GM12801 (cell line): ENCODE results near the gene RBMS3.

ENCODE experiments used
- TF ChIP-seq, protein P1 (sequence below): IDR thresholded peaks from one replicate; pipeline ENCODE4 v1.5.1; 2011; ENCODE audit warnings: control low read depth; ENCODE audit not compliant: insufficient read length; ENCODE audit errors: extremely low read depth

The RBMS3 gene

GRCh38 chr3:29850641-29851040 is 569.8 kb downstream of the RBMS3 start:
- TF ChIP-seq, protein P1, sequence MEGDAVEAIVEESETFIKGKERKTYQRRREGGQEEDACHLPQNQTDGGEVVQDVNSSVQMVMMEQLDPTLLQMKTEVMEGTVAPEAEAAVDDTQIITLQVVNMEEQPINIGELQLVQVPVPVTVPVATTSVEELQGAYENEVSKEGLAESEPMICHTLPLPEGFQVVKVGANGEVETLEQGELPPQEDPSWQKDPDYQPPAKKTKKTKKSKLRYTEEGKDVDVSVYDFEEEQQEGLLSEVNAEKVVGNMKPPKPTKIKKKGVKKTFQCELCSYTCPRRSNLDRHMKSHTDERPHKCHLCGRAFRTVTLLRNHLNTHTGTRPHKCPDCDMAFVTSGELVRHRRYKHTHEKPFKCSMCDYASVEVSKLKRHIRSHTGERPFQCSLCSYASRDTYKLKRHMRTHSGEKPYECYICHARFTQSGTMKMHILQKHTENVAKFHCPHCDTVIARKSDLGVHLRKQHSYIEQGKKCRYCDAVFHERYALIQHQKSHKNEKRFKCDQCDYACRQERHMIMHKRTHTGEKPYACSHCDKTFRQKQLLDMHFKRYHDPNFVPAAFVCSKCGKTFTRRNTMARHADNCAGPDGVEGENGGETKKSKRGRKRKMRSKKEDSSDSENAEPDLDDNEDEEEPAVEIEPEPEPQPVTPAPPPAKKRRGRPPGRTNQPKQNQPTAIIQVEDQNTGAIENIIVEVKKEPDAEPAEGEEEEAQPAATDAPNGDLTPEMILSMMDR = no peak

DNA sequence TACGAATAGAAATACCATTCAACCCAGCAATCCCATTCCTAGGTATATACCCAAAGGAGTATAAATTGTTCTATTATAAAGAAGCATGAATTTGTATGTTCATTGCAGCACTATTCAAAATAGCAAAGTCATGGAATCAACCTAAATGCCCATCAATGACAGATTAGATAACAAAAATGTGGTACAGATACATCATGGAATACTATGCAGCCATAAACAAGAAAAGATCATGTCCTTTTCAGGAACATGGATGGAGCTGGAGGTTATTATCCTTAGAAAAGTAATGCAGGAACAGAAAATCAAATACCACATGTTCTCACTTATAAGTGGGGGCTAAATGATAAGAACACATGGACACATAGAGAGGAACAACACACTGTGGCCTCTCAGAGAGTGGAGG is 571.9 kb downstream of the RBMS3 start:
- TF ChIP-seq, protein P1 = no peak

DNA sequence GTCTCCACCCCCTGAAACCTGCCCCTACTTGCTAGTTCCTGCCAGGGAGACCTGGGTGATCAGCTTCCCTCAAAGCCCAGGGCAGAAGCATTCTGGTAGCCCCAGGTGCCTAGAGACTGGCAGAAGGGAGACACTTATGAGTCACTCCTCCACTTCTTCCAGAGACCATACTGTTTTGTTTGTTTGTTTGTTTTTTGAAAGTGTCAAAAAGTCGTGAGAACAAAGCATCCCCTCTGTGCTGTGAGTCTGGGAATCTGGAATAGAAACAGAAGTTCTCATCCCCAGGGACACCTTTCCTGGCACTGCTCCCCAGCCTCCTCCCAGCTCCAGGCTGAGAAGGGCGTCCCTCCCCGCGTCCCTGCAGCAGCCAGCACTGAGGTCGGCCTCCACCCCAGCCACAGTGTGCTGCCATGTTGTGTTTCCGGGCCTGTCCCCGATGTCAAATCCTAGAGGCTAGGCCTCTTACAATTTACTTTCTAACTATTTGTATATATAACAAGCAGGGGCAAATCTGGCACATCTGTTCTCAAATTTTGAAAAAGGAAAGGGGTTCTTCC is 573.0 kb downstream of the RBMS3 start:
- TF ChIP-seq, protein P1 = no peak

DNA sequence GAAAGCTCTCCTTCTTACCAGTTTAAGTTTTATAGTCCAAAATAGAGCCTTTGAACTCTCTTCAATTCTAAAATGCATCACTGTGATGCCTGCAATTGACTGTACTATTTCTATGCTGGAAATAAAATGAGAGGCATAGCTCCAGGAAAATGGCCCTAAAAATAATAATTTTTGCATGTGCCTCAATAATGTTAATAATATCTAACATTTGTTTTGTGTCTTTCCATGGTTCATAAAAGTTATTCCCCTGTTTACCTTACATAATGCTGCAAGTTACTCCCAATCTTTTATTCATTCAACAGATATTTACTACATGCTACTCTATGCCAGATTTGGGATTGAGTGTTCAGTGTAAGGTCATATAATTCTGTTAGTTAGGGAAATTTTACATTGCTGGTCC is 574.0 kb downstream of the RBMS3 start:
- TF ChIP-seq, protein P1 = no peak

DNA sequence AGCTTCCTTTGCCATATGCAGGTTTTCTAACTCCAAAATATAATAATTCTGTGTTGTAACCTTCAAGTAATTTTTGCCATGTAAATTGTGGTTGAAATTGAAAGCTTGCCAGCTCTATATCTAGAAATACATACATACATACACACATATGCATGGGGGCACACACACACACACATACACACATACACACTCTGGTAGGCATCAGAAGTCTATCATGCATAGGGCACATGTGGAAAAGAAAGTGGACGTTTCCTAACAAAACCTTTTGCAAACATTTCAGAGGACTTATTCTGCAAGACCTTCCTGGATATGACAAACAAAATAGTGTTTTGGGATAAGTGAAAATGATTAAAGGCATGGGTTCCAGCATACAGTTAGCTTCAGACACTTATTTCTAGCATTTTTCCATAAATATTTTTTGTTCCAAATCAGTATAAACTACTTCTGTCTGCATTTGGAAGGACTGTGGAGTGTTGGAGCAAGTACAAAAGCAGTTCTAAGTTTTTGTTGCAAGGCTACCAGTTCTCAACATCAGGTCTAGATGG is 578.9 kb downstream of the RBMS3 start:
- TF ChIP-seq, protein P1 = no peak

DNA sequence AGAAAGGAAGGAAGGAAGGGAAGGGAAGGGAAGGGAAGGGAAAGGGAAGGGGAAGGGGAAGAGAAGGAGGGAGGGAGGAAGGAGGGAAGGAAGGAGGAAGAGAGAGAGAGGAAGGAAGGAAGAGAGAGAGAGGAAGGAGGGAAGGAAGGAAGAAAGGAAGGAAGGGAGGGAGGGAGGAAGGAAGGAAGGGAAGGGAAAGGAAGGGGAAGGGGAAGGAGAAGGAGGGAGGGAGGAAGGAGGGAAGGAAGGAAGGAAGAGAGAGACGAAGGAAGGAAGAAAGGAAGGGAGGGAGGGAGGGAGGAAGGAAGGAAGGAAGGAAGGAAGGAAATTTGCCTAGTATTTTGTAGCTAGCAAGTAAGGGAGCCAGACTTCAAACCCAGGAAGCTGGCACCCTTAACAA is 583.9 kb downstream of the RBMS3 start:
- TF ChIP-seq, protein P1 = no peak

DNA sequence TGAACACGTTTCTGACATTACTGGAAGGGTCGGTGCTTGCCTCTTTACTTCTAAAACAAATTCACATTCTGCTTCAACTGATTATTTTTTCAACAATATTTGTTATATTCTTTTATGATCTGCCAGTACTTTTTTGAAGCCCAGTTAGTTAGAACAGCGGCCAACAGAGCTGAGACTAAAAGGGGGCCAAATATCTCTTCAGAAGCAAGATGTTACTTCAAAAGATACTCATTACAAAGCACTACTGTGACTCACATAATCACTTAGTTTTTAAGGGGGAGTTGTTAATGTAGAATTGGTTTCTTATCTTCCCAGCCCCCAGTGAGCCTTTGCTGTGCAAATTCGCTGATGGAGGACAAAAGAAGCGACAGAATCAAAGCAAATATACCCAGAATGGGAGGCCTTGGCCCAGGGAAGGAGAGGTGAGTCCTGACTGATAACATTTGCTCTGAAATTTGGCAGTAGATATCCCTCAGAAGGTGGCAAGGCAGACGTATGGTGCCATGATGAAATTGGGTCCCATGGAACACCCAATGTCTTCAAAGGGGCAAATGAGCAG is 587.8 kb downstream of the RBMS3 start:
- TF ChIP-seq, protein P1 = no peak
